ENCODE results near the gene SELP. TPM values are rescaled to one million over a fixed set of nuclear protein-coding genes. Genes with fewer than 3 reads are reported as not detected.

Gene SELP
- total RNA-seq, 1 experiment from 2014 or later: not detected

Other genes starting within 250 kb of the SELP start
- 0.56 TPM in 1 of 2 replicates, not detected in the other for gene CCDC181, start 202.7 kb downstream of the SELP start, total RNA-seq (2014; rRNA removed; shearing (Covaris generic))
- gene SLC19A2, start 144.2 kb downstream of the SELP start, total RNA-seq (2014; rRNA removed; shearing (Covaris generic)): 15.6 and 16.8 TPM in 2 replicates
- gene F5, start 43.6 kb downstream of the SELP start, total RNA-seq (2014; rRNA removed; shearing (Covaris generic)): 8.1 and 9.2 TPM in 2 replicates
- 2.0 TPM in 1 of 2 replicates, not detected in the other for gene SELL, start 81.5 kb upstream of the SELP start, total RNA-seq (2014; rRNA removed; shearing (Covaris generic))
- gene SELE, start 104.0 kb upstream of the SELP start, total RNA-seq (2014; rRNA removed; shearing (Covaris generic)): not detected in 2 replicates
- 2.2 and 3.2 TPM in 2 replicates for gene METTL18, start 164.8 kb upstream of the SELP start, total RNA-seq (2014; rRNA removed; shearing (Covaris generic))

Data from HT-29 (cell line).